Gastrocnemius medialis (tissue), 4 donors: ENCODE data around the gene GLI2. TPM values are rescaled to one million over a fixed set of nuclear protein-coding genes. Genes with fewer than 3 reads are reported as not detected.

Source experiments
- ATAC-seq, 2 donors: fragments of 150-250 bp; one replicate each; pipeline ENCODE4 v1.9.1; 2016
- DNase-seq, 2 donors: peaks; one replicate each; pipeline ENCODE4 v3.0.0-alpha.2; 2019
- H3K27ac ChIP-seq, 4 donors: fragments of 200-600 bp; sonication (generic); 1 replicate in 1 of 4; 2 replicates in 3 of 4; pipeline ENCODE4 v1.5.1; 2016 to 2018; ENCODE audit warnings: mild to moderate bottlenecking in 2 of 4, moderate library complexity in 1 of 4
- H3K27me3 ChIP-seq, 3 donors: fragments of 200-600 bp; sonication (generic) in 2 of 3; 1 replicate in 1 of 3; 2 replicates in 2 of 3; pipeline versions ENCODE4 v1.5.1 to v1.6.0; 2016 to 2019; ENCODE audit warnings: mild to moderate bottlenecking in 1 of 3, moderate library complexity in 1 of 3
- H3K36me3 ChIP-seq, 2 donors: fragments of 200-600 bp; sonication (generic) in 1 of 2; one replicate each; pipeline ENCODE4 v1.5.1; 2017 to 2018
- H3K4me1 ChIP-seq, 2 donors: fragments of 200-600 bp; sonication (generic) in 1 of 2; one replicate each; pipeline ENCODE4 v1.5.1; 2016 to 2017; ENCODE audit warnings: mild to moderate bottlenecking in 2 of 2
- H3K4me3 ChIP-seq, 4 donors: fragments of 200-600 bp; sonication (generic) in 3 of 4; 1 replicate in 1 of 4; 2 replicates in 3 of 4; pipeline ENCODE4 v1.5.1; 2016 to 2019; ENCODE audit warnings: mild to moderate bottlenecking in 2 of 4
- H3K9me3 ChIP-seq, 3 donors: fragments of 200-600 bp; sonication (generic) in 2 of 3; 1 replicate in 1 of 3; 2 replicates in 2 of 3; pipeline ENCODE4 v1.5.1; 2016 to 2019
- POLR2A ChIP-seq, 2 donors: fragments of 450-650 bp; IDR thresholded peaks; one replicate each; pipeline ENCODE4 v1.6.1; 2017; ENCODE audit warnings: antibody characterized with exemption in 2 of 2, mild to moderate bottlenecking in 2 of 2, moderate library complexity in 2 of 2
- in situ Hi-C, 4 donors: fragments of 200-750 bp; cut with MboI; loops; one replicate each; pipeline versions ENCODE4 v1.15.0 to v1.8.0; 2017; ENCODE audit warnings: low sequenced_read_pairs in 4 of 4
- intact Hi-C: fragments of 100-400 bp; cut with DNase I; formaldehyde crosslinking; loops from one replicate; pipeline ENCODE4 v1.15.1; 2023; ENCODE audit warnings: low total_unique reads
- total RNA-seq, 4 donors: library from RNA; depleted of rRNA; stranded (reverse); fragments of >200 nt; gene quantifications; one replicate each; pipeline versions ENCODE4 v1.1.0 to v1.2.3, GENCODE V29; 2016
- TF ChIP-seq, protein P1 (sequence below), 5 experiments: fragments of 450-650 bp in 3 of 5; fragments of 200-600 bp in 2 of 5; sonication (generic) in 2 of 5; IDR thresholded peaks in 4 of 5; conservative IDR thresholded peaks in 1 of 5; 1 replicate in 4 of 5; 2 replicates in 1 of 5; pipeline ENCODE4 v1.5.1; 2016 to 2019; ENCODE audit warnings: antibody characterized with exemption in 5 of 5, mild to moderate bottlenecking in 3 of 5, moderate library complexity in 3 of 5

GLI2 gene
- total RNA-seq, 4 donors from 2014 or later, result 0.27 to 0.49 (median 0.29) TPM

- H3K27ac ChIP-seq, result no peak overlapping the region
- intact Hi-C loops (no loop called here), in situ Hi-C loops (no loop called here)
- H3K36me3 ChIP-seq, result no peaks in the 10 kb centered on the region
- no peaks in the 10 kb centered on the region for H3K27me3 ChIP-seq
- TF ChIP-seq, protein P1, sequence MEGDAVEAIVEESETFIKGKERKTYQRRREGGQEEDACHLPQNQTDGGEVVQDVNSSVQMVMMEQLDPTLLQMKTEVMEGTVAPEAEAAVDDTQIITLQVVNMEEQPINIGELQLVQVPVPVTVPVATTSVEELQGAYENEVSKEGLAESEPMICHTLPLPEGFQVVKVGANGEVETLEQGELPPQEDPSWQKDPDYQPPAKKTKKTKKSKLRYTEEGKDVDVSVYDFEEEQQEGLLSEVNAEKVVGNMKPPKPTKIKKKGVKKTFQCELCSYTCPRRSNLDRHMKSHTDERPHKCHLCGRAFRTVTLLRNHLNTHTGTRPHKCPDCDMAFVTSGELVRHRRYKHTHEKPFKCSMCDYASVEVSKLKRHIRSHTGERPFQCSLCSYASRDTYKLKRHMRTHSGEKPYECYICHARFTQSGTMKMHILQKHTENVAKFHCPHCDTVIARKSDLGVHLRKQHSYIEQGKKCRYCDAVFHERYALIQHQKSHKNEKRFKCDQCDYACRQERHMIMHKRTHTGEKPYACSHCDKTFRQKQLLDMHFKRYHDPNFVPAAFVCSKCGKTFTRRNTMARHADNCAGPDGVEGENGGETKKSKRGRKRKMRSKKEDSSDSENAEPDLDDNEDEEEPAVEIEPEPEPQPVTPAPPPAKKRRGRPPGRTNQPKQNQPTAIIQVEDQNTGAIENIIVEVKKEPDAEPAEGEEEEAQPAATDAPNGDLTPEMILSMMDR (IDR thresholded peaks at IDR 0.05 in 4 of 5, conservative IDR thresholded peaks at IDR 0.05 in 1 of 5), result no peak
- TF ChIP-seq POLR2A (IDR thresholded peaks at IDR 0.05), result no peak
- no peak for DNase-seq
- no peaks in the 10 kb centered on the region for H3K9me3 ChIP-seq
- H3K4me1 ChIP-seq, result no peaks in the 10 kb centered on the region
- H3K4me3 ChIP-seq, result no peak overlapping the region
- no peak for ATAC-seq
Observed at GRCh38 chr2:120776649-120777048, 41.0 kb downstream of the GLI2 start.

DNA sequence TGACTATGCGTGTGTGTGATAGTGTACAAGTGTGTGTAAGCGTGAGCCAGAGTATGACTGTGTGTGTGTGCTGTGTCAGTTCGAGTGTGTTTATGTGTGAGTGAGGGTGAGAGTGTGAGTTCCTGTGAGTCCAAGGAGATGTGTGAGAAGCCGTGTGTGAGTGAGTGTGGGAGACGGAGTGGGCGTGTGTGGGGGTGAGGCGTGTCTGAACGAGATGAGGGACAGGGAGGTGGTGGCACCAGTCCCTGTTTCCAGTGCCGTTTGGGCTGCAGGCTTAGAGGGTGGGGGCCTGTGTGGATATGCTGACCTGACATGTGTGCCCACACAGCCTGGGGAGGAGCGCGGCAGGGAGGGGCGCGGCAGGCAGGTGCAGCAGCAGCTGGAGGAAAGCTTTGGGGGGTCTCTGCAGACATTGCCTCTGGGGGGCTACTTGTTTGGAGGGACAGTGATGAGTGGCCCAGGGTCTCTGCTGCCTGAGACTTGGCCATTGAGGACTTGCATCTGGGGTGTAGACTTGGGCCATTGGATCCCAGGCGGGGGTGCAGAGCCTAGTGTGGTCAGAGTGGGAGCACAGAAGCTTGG is 41.6 kb downstream of the GLI2 start:
- DNase-seq (no peak), ATAC-seq (no peak)
- H3K27ac ChIP-seq, result no peak overlapping the region
- H3K36me3 ChIP-seq, result no peaks in the 10 kb centered on the region
- no peak overlapping the region for H3K4me3 ChIP-seq
- in situ Hi-C loops (no loop called here), intact Hi-C loops (no loop called here)
- no peaks in the 10 kb centered on the region for H3K27me3 ChIP-seq
- no peaks in the 10 kb centered on the region for H3K9me3 ChIP-seq
- no peaks in the 10 kb centered on the region for H3K4me1 ChIP-seq
- no peak for TF ChIP-seq POLR2A (IDR thresholded peaks at IDR 0.05)
- TF ChIP-seq, protein P1 (IDR thresholded peaks at IDR 0.05 in 4 of 5, conservative IDR thresholded peaks at IDR 0.05 in 1 of 5), result no peak

DNA sequence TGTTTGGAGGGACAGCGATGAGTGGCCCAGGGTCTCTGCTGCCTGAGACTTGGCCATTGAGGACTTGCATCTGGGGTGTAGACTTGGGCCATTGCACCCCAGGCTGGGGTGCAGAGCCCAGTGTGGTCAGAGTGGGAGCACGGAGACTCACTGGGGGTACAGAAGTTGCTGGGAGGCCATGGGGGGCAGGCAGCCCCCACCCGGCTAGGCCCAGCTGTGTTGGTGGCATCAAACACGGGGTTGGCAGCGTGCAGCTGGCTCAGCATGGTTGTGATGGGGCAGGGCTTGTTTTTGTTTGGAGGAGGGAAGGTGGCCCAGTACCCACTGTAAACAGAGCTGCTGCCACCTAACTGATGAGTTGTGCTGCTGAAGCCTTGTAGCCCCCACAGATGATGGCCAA is 42.1 kb downstream of the GLI2 start:
- ATAC-seq (no peak), DNase-seq (no peak)
- no peak for TF ChIP-seq POLR2A (IDR thresholded peaks at IDR 0.05)
- TF ChIP-seq, protein P1 (IDR thresholded peaks at IDR 0.05 in 4 of 5, conservative IDR thresholded peaks at IDR 0.05 in 1 of 5), result no peak
- H3K36me3 ChIP-seq, result no peaks in the 10 kb centered on the region
- no peak overlapping the region for H3K27ac ChIP-seq
- intact Hi-C loops (no loop called here), in situ Hi-C loops (no loop called here)
- peaks cover 0 to 2% of the 10 kb centered on the region in 2 donors for H3K4me1 ChIP-seq
- no peaks in the 10 kb centered on the region for H3K9me3 ChIP-seq
- H3K4me3 ChIP-seq, result no peak overlapping the region
- H3K27me3 ChIP-seq, result no peaks in the 10 kb centered on the region

DNA sequence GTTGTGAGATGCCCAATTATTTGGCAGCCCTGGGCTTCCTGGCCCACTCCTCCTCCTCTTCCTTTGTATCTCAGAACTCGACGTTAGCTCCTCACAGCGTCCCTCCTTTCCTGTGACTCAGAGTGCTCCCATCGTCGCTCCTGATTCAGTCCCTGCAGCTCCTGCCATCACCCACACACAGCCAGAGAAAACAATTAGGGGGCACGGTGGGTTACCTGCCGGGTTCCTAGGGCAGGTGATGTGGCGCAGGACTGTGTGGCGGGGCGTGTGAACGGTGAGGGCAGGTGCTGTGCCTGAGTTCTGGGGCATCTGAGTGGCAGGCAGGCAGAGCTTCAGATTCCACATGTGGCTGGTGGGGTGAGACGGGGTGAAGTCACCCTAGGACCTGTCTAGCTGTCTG is 42.6 kb downstream of the GLI2 start:
- no peak for DNase-seq
- intact Hi-C loops, result no loop called here
- in situ Hi-C loops, result no loop called here

More for the DNA sequence above, 42.6 kb downstream of the GLI2 start:
- Histone ChIP-seq H3K4me1 (peaks cover 2 to 7% of the 10 kb centered on the region in 2 donors), H3K27ac (no peak overlapping the region), H3K36me3 (no peaks in the 10 kb centered on the region), H3K4me3 (no peak overlapping the region), H3K9me3 (no peaks in the 10 kb centered on the region), H3K27me3 (no peaks in the 10 kb centered on the region)
- ATAC-seq, result no peak
- TF ChIP-seq POLR2A (IDR thresholded peaks at IDR 0.05), result no peak
- TF ChIP-seq, protein P1 (IDR thresholded peaks at IDR 0.05 in 4 of 5, conservative IDR thresholded peaks at IDR 0.05 in 1 of 5), result no peak
